ENCODE measurements around the gene RAB34. TPM values are rescaled to one million over a fixed set of nuclear protein-coding genes. Genes with fewer than 3 reads are reported as not detected.

RAB34 gene
- total and polyA plus RNA-seq, 9 of the 15 experiments (the other 6 are each of a cell fraction or from before 2014, with no cell fraction given) = 0.07 to 3.8 (median 0.46) TPM; not detected in 1

DNA sequence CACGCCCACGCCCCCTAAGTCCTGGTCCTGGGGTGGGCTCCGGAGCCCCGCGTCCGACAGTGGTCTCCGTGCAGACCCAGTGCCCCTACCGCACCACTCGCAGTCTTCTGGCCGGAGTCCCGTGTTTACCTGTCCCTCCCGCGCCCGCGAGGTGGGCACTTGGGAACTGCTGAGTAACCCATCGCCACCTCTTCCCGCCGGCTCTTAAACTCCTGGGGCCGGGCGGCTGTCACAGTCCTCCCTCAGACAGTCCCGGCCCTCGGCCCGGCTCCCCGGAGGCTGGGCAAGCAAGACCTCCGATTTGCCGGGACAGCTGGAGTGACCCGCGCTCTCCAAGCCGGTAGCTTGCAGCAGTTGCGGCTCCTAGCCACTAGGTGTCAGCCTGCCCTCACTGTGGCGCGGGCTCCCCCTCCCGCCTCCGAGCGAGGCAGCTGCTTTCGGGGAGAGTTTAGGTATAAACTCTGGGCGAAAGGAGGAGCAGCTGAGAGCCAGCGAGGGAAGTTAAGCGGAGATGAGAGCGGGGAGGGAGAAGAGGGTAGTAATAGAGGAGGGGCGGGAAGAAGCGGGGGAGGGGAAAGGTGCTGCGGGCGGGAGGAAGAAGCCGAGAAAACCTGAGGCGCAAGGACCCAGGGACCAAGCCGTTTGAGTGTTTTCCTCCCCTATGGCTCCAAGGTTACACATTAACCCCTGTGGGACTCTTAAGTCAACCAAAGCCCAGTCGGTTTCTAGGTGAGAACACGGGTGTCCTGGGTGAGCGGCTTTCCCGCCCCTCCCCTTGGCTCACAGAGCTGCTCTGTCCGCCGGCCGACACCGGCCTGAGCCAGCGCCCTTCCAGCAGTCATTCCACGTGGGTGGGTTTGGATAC, 9.2 kb upstream of the RAB34 start (continued):
- no peak for TF ChIP-seq CSDE1 (IDR thresholded peaks at IDR 0.05)
- TF ChIP-seq COPS2 (conservative IDR thresholded peaks at IDR 0.05) = no peak
- TF ChIP-seq, protein P1, sequence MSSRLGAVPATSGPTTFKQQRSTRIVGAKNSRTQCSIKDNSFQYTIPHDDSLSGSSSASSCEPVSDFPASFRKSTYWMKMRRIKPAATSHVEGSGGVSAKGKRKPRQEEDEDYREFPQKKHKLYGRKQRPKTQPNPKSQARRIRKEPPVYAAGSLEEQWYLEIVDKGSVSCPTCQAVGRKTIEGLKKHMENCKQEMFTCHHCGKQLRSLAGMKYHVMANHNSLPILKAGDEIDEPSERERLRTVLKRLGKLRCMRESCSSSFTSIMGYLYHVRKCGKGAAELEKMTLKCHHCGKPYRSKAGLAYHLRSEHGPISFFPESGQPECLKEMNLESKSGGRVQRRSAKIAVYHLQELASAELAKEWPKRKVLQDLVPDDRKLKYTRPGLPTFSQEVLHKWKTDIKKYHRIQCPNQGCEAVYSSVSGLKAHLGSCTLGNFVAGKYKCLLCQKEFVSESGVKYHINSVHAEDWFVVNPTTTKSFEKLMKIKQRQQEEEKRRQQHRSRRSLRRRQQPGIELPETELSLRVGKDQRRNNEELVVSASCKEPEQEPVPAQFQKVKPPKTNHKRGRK (tag; IDR thresholded peaks at IDR 0.05) = no peak
- TF ChIP-seq, protein P2, sequence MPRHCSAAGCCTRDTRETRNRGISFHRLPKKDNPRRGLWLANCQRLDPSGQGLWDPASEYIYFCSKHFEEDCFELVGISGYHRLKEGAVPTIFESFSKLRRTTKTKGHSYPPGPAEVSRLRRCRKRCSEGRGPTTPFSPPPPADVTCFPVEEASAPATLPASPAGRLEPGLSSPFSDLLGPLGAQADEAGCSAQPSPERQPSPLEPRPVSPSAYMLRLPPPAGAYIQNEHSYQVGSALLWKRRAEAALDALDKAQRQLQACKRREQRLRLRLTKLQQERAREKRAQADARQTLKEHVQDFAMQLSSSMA (CRISPR knock-in tag; IDR thresholded peaks at IDR 0.05) = no peak
- TF ChIP-seq BACH1 (tag; IDR thresholded peaks at IDR 0.05) = no peak
- TF ChIP-seq, protein P3, sequence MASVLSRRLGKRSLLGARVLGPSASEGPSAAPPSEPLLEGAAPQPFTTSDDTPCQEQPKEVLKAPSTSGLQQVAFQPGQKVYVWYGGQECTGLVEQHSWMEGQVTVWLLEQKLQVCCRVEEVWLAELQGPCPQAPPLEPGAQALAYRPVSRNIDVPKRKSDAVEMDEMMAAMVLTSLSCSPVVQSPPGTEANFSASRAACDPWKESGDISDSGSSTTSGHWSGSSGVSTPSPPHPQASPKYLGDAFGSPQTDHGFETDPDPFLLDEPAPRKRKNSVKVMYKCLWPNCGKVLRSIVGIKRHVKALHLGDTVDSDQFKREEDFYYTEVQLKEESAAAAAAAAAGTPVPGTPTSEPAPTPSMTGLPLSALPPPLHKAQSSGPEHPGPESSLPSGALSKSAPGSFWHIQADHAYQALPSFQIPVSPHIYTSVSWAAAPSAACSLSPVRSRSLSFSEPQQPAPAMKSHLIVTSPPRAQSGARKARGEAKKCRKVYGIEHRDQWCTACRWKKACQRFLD (CRISPR knock-in tag; IDR thresholded peaks at IDR 0.05) = no peak
- TF ChIP-seq ZNF644 (tag; IDR thresholded peaks at IDR 0.05; ENCODE audit: low read depth) = peak; percentile 67; the same call in 1 of the 2 replicates
- TF ChIP-seq POLR2G (IDR thresholded peaks at IDR 0.05; ENCODE audit: low read depth, low read length) = peak; percentile 71
- TF ChIP-seq, protein P4, sequence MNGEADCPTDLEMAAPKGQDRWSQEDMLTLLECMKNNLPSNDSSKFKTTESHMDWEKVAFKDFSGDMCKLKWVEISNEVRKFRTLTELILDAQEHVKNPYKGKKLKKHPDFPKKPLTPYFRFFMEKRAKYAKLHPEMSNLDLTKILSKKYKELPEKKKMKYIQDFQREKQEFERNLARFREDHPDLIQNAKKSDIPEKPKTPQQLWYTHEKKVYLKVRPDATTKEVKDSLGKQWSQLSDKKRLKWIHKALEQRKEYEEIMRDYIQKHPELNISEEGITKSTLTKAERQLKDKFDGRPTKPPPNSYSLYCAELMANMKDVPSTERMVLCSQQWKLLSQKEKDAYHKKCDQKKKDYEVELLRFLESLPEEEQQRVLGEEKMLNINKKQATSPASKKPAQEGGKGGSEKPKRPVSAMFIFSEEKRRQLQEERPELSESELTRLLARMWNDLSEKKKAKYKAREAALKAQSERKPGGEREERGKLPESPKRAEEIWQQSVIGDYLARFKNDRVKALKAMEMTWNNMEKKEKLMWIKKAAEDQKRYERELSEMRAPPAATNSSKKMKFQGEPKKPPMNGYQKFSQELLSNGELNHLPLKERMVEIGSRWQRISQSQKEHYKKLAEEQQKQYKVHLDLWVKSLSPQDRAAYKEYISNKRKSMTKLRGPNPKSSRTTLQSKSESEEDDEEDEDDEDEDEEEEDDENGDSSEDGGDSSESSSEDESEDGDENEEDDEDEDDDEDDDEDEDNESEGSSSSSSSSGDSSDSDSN (IDR thresholded peaks at IDR 0.05; ENCODE audit: borderline replicate concordance in 1 of 2, low read depth in 2 of 2, low read length in 2 of 2) = no peak
- TF ChIP-seq MAFG (tag; conservative IDR thresholded peaks at IDR 0.05) = no peak; the same call in 1 of the 2 replicates
- no peak for TF ChIP-seq HNRNPUL1 (IDR thresholded peaks at IDR 0.05; ENCODE audit: low read length)
- TF ChIP-seq, protein P5, sequence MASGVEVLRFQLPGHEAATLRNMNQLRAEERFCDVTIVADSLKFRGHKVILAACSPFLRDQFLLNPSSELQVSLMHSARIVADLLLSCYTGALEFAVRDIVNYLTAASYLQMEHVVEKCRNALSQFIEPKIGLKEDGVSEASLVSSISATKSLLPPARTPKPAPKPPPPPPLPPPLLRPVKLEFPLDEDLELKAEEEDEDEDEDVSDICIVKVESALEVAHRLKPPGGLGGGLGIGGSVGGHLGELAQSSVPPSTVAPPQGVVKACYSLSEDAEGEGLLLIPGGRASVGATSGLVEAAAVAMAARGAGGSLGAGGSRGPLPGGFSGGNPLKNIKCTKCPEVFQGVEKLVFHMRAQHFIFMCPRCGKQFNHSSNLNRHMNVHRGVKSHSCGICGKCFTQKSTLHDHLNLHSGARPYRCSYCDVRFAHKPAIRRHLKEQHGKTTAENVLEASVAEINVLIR (CRISPR knock-in tag; IDR thresholded peaks at IDR 0.05) = no peak
- TF ChIP-seq, protein P6, sequence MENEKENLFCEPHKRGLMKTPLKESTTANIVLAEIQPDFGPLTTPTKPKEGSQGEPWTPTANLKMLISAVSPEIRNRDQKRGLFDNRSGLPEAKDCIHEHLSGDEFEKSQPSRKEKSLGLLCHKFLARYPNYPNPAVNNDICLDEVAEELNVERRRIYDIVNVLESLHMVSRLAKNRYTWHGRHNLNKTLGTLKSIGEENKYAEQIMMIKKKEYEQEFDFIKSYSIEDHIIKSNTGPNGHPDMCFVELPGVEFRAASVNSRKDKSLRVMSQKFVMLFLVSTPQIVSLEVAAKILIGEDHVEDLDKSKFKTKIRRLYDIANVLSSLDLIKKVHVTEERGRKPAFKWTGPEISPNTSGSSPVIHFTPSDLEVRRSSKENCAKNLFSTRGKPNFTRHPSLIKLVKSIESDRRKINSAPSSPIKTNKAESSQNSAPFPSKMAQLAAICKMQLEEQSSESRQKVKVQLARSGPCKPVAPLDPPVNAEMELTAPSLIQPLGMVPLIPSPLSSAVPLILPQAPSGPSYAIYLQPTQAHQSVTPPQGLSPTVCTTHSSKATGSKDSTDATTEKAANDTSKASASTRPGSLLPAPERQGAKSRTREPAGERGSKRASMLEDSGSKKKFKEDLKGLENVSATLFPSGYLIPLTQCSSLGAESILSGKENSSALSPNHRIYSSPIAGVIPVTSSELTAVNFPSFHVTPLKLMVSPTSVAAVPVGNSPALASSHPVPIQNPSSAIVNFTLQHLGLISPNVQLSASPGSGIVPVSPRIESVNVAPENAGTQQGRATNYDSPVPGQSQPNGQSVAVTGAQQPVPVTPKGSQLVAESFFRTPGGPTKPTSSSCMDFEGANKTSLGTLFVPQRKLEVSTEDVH (IDR thresholded peaks at IDR 0.05; ENCODE audit: low read depth, partially characterized antibody) = peak; percentile 75
- TF ChIP-seq FUS (optimal IDR thresholded peaks at IDR 0.05; ENCODE audit: low read depth, low read length) = peak; percentile 13
